GM12878 (cell line): ENCODE measurements around the gene RNASEL. TPM values are rescaled to one million over a fixed set of nuclear protein-coding genes. Genes with fewer than 3 reads are reported as not detected.

Experiments
- ATAC-seq: fragments of 200-7000 bp; cut with Tn5 transposase; 3 replicates; pipeline ENCODE4 v1.9.1; 2020; ENCODE audit warnings: mild to moderate bottlenecking, moderate library complexity
- BruUV-seq: library from RNA; stranded (reverse); fragments of 400-500 nt; replicated peaks from 2 replicates; lab custom pipeline; 2021; lab: Mats Ljungman, UMichigan
- CTCF ChIA-PET: fragments of 300-600 bp; sonication (Branson Sonifier 250); formaldehyde crosslinking; extraction: SDS; loops from one replicate; lab custom pipeline; 2021; ENCODE audit warnings: inconsistent platforms; lab: Yijun Ruan, JAX
- POLR2A ChIA-PET: fragments of 350-600 bp; formaldehyde crosslinking; extraction: SDS; loops from one replicate; lab custom pipeline; 2021; ENCODE audit warnings: inconsistent platforms; lab: Charles Lee
- RAD21 ChIA-PET: fragments of 300-600 bp; sonication (Branson Sonifier 250); formaldehyde crosslinking; loops from one replicate; lab custom pipeline; 2023; ENCODE audit warnings: antibody characterized with exemption; ENCODE audit not compliant: unreplicated experiment; lab: Charles Lee
- SMC1A ChIA-PET: fragments of 300-600 bp; sonication (Branson Sonifier 250); formaldehyde crosslinking; loops from one replicate; lab custom pipeline; 2023; ENCODE audit not compliant: unreplicated experiment, uncharacterized antibody; lab: Charles Lee
- DNase-seq: peaks from one replicate; pipeline ENCODE4 v3.0.0-alpha.2; 2011; ENCODE audit warnings: low read depth, low spot score
- FAIRE-seq: peaks from 3 replicates; lab custom pipeline; 2011; peaks lifted over from hg19 to GRCh38; lab: Jason Lieb, UNC
- H2AFZ ChIP-seq: 2 replicates; pipeline ENCODE4 v1.6.0; 2011; ENCODE audit warnings: low read depth, low read length, control low read depth; ENCODE audit not compliant: control insufficient read depth
- H3K27ac ChIP-seq: 2 replicates; pipeline ENCODE4 v1.5.1; 2011; ENCODE audit warnings: control low read depth; ENCODE audit not compliant: control insufficient read depth, insufficient read depth
- H3K27me3 ChIP-seq, 2 experiments: replicated peaks in 1 of 2; 2 replicates each; pipeline versions ENCODE4 v1.6.0 to v1.6.1; 2011; ENCODE audit warnings: low read length in 1 of 2; ENCODE audit not compliant: control insufficient read depth in 2 of 2, insufficient read depth in 2 of 2
- H3K36me3 ChIP-seq, 2 experiments: 2 replicates each; pipeline ENCODE4 v1.5.1; 2011; ENCODE audit warnings: low read length in 1 of 2; ENCODE audit not compliant: control insufficient read depth in 2 of 2, insufficient read depth in 2 of 2
- H3K4me1 ChIP-seq: 2 replicates; pipeline ENCODE4 v1.6.1; 2011; ENCODE audit warnings: mild to moderate bottlenecking, low read length, moderate library complexity, mixed read lengths; ENCODE audit not compliant: control insufficient read depth, insufficient read depth
- H3K4me2 ChIP-seq: 2 replicates; pipeline ENCODE4 v1.6.0; 2011; ENCODE audit warnings: control low read depth; ENCODE audit not compliant: control insufficient read depth, insufficient read depth
- H3K4me3 ChIP-seq: fragments of 200-600 bp; sonication (generic); 2 replicates; pipeline ENCODE4 v1.5.1; 2016
- H3K79me2 ChIP-seq: 2 replicates; pipeline ENCODE4 v1.6.0; 2011; ENCODE audit warnings: low read length; ENCODE audit not compliant: control insufficient read depth, insufficient read depth
- H3K9ac ChIP-seq: 2 replicates; pipeline ENCODE4 v1.8.0; 2011; ENCODE audit warnings: low read length, control low read depth, mixed read lengths; ENCODE audit not compliant: control insufficient read depth, insufficient read depth
- H3K9me3 ChIP-seq: replicated peaks from 3 replicates; pipeline ENCODE4 v1.5.1; 2011; ENCODE audit warnings: mild to moderate bottlenecking, low read length; ENCODE audit not compliant: control insufficient read depth, insufficient read depth
- H4K20me1 ChIP-seq: 2 replicates; pipeline ENCODE4 v1.6.0; 2011; ENCODE audit not compliant: control insufficient read depth, insufficient read depth
- KLF5 ChIP-seq: fragments of 450-650 bp; IDR thresholded peaks from 2 replicates; pipeline ENCODE4 v1.6.1; 2014; ENCODE audit warnings: mild to moderate bottlenecking; ENCODE audit not compliant: partially characterized antibody
- RAD51 ChIP-seq: fragments of 450-650 bp; IDR thresholded peaks from 2 replicates; pipeline ENCODE4 v1.6.1; 2016; ENCODE audit warnings: moderate library complexity, mild to moderate bottlenecking, inconsistent platforms
- RB1 ChIP-seq: fragments of 450-650 bp; formaldehyde crosslinking; IDR thresholded peaks from 2 replicates; pipeline ENCODE4 v1.6.1; 2017; ENCODE audit warnings: mild to moderate bottlenecking, borderline replicate concordance
- RFX5 ChIP-seq: IDR thresholded peaks from 2 replicates; pipeline ENCODE4 v1.6.1; 2011; ENCODE audit warnings: low read depth, low read length, improper control_type of control experiment
- SMAD1 ChIP-seq: fragments of 450-650 bp; IDR thresholded peaks from 2 replicates; pipeline ENCODE4 v1.6.1; 2018; ENCODE audit warnings: mild to moderate bottlenecking, low read depth; ENCODE audit not compliant: partially characterized antibody
- SMAD5 ChIP-seq: IDR thresholded peaks from 2 replicates; pipeline ENCODE4 v1.6.1; 2016; ENCODE audit warnings: antibody characterized with exemption, low read depth
- SP1 ChIP-seq: IDR thresholded peaks from one replicate; pipeline ENCODE4 v1.6.1; 2011; ENCODE audit warnings: low read depth, low read length
- SREBF1 ChIP-seq: IDR thresholded peaks from 2 replicates; pipeline ENCODE4 v1.6.1; 2012; ENCODE audit warnings: mild to moderate bottlenecking, low read length
- ZBTB40 ChIP-seq: fragments of 450-650 bp; IDR thresholded peaks from 2 replicates; pipeline ENCODE4 v1.6.1; 2016; ENCODE audit warnings: mild to moderate bottlenecking, moderate library complexity, borderline replicate concordance
- ZNF24 ChIP-seq: fragments of 450-650 bp; IDR thresholded peaks from 2 replicates; pipeline ENCODE4 v1.6.1; 2017; ENCODE audit warnings: antibody characterized with exemption, mild to moderate bottlenecking
- WGBS: methylation state at CpG from one replicate; pipeline ENCODE4 v1.1.6; 2016; ENCODE audit warnings: low lambda C conversion rate; ENCODE audit not compliant: insufficient replicate concordance, insufficient coverage; ENCODE audit errors: missing lambda C conversion rate; 5-methylcytosine and 5-hydroxymethylcytosine counted together
- in situ Hi-C: fragments of 300-500 bp; cut with MboI; formaldehyde crosslinking; loops from 9 replicates; pipeline ENCODE4 v1.14.3; 2018; ENCODE audit warnings: mixed read lengths
- intact Hi-C: fragments of 100-400 bp; cut with micrococcal nuclease; formaldehyde crosslinking; loops from one replicate; pipeline ENCODE4 v1.14.2; 2022; ENCODE audit not compliant: unreplicated experiment
- polyA plus RNA-seq, 11 experiments: library from polyadenylated mRNA; depleted of rRNA in 4 of 11; unstranded in 6 of 11; stranded (reverse) in 5 of 11; fragments of >200 nt; fragmentation: Nextera tagmentation in 4 of 11; fragmentation: Illumina TruSeq in 1 of 11; extraction: Ambion mirVana in 4 of 11; extraction: Trizol in 1 of 11; gene quantifications; 1 replicate in 1 of 11; 2 replicates in 10 of 11; pipeline versions ENCODE4 v1.2.1 to v1.2.3, GENCODE V29; 2011 to 2016; ENCODE audit warnings: inconsistent platforms in 2 of 11, missing spikeins in 2 of 11, low read depth in 1 of 11
- total RNA-seq, 4 experiments: library from RNA; depleted of rRNA in 3 of 4; stranded (reverse); fragments of >200 nt in 3 of 4; fragmentation: Illumina TruSeq in 1 of 4; extraction: Trizol in 1 of 4; gene quantifications; 2 replicates each; pipeline versions ENCODE4 v1.2.1 to v1.2.3, GENCODE V29; 2013 to 2021
- TF ChIP-seq, protein P1 (sequence below): fragments of 450-650 bp; formaldehyde crosslinking; IDR thresholded peaks from 2 replicates; pipeline ENCODE4 v1.5.0; 2022; ENCODE audit warnings: mild to moderate bottlenecking, missing genetic modification characterization
- TF ChIP-seq, protein P2 (sequence below): fragments of 450-650 bp; formaldehyde crosslinking; IDR thresholded peaks from 2 replicates; pipeline ENCODE4 v1.4.0; 2020; ENCODE audit warnings: mild to moderate bottlenecking, moderate library complexity

RNASEL gene
- total and polyA plus RNA-seq, 10 of the 15 experiments (the other 5 are each of a cell fraction or from before 2014, with no cell fraction given), result 3.0 to 10.8 (median 5.0) TPM

DNA sequence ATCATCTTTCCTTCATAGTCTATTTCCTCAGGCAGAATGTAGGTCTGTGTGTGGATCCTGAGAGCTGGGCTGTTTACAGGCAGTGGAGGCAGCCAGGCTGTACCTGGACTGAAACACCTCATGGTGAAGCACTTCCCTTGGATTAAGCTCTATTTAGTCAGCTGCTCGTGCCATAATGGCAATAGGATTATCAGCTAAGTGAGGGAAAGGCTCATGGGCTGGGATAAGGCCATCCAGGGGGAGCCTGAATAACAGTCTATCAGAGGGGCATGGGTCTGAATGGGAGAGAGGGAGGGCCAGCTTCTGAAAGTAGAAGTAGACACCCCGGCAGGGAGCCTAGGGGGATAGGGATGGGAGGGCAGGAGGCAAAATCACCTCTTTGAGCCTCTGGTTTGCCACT lies 8.3 kb downstream of the RNASEL start:
- no peak overlapping the region for H3K27ac ChIP-seq
- peaks cover 0 to 7% of the 10 kb centered on the region in 2 experiments; a peak in 2 of 4 replicates for H3K36me3 ChIP-seq
- no peak for ATAC-seq
- no peaks in the 10 kb centered on the region for H3K27me3 ChIP-seq
- no peak overlapping the region for H3K4me2 ChIP-seq
- no peak overlapping the region for H3K4me3 ChIP-seq
- no TSS peak for BruUV-seq
- intact Hi-C loops (no loop called here), in situ Hi-C loops (no loop called here)
- ChIA-PET CTCF (interaction anchor here (0.6 to 2.4 kb wide), 4 partner anchors 10 to 204 kb away, joined by 3 to 7 read pairs (median 4); no protein-coding TSS in a partner anchor), RAD21 (interaction anchor here (1.0 to 1.4 kb wide), 2 partner anchors 208 to 438 kb away, joined by 3 read pairs; no protein-coding TSS in a partner anchor), POLR2A (no interaction called here), SMC1A (interaction anchor here (1.1 kb wide), 1 partner anchor 433 kb away, joined by 3 read pairs; no protein-coding TSS in a partner anchor)
- H3K79me2 ChIP-seq, result no peaks in the 10 kb centered on the region
- no peaks in the 10 kb centered on the region for H3K9me3 ChIP-seq
- TF ChIP-seq, protein P1, sequence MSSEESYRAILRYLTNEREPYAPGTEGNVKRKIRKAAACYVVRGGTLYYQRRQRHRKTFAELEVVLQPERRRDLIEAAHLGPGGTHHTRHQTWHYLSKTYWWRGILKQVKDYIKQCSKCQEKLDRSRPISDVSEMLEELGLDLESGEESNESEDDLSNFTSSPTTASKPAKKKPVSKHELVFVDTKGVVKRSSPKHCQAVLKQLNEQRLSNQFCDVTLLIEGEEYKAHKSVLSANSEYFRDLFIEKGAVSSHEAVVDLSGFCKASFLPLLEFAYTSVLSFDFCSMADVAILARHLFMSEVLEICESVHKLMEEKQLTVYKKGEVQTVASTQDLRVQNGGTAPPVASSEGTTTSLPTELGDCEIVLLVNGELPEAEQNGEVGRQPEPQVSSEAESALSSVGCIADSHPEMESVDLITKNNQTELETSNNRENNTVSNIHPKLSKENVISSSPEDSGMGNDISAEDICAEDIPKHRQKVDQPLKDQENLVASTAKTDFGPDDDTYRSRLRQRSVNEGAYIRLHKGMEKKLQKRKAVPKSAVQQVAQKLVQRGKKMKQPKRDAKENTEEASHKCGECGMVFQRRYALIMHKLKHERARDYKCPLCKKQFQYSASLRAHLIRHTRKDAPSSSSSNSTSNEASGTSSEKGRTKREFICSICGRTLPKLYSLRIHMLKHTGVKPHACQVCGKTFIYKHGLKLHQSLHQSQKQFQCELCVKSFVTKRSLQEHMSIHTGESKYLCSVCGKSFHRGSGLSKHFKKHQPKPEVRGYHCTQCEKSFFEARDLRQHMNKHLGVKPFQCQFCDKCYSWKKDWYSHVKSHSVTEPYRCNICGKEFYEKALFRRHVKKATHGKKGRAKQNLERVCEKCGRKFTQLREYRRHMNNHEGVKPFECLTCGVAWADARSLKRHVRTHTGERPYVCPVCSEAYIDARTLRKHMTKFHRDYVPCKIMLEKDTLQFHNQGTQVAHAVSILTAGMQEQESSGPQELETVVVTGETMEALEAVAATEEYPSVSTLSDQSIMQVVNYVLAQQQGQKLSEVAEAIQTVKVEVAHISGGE (CRISPR knock-in tag), result no peak
- TF ChIP-seq SREBF1 (no peak), SMAD5 (no peak), RFX5 (no peak), KLF5 (no peak), ZNF24 (no peak), ZBTB40 (no peak), SMAD1 (no peak), RB1 (no peak), SP1 (no peak), RAD51 (no peak)
- TF ChIP-seq, protein P2, sequence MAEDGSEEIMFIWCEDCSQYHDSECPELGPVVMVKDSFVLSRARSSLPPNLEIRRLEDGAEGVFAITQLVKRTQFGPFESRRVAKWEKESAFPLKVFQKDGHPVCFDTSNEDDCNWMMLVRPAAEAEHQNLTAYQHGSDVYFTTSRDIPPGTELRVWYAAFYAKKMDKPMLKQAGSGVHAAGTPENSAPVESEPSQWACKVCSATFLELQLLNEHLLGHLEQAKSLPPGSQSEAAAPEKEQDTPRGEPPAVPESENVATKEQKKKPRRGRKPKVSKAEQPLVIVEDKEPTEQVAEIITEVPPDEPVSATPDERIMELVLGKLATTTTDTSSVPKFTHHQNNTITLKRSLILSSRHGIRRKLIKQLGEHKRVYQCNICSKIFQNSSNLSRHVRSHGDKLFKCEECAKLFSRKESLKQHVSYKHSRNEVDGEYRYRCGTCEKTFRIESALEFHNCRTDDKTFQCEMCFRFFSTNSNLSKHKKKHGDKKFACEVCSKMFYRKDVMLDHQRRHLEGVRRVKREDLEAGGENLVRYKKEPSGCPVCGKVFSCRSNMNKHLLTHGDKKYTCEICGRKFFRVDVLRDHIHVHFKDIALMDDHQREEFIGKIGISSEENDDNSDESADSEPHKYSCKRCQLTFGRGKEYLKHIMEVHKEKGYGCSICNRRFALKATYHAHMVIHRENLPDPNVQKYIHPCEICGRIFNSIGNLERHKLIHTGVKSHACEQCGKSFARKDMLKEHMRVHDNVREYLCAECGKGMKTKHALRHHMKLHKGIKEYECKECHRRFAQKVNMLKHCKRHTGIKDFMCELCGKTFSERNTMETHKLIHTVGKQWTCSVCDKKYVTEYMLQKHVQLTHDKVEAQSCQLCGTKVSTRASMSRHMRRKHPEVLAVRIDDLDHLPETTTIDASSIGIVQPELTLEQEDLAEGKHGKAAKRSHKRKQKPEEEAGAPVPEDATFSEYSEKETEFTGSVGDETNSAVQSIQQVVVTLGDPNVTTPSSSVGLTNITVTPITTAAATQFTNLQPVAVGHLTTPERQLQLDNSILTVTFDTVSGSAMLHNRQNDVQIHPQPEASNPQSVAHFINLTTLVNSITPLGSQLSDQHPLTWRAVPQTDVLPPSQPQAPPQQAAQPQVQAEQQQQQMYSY (CRISPR knock-in tag), result no peak
- H2AFZ ChIP-seq, result no peak overlapping the region
- no peaks in the 10 kb centered on the region for H3K4me1 ChIP-seq
- no peak for FAIRE-seq
- DNase-seq, result no peak
- H3K9ac ChIP-seq, result no peak overlapping the region
- 95% methylated on average over 2 of the region's 2 CpGs for WGBS
- H4K20me1 ChIP-seq, result no peaks in the 10 kb centered on the region
